CD4-positive, alpha-beta T cell treated with Interleukin-4 for 1 hour (primary cell): ENCODE results near the gene TPT1.
A peak's percentile ranks its signal among the peaks of the same experiment; 100 is the strongest.
"Not testable (repeated sequence)": the region's sequence is repeated elsewhere in the genome, so short reads cannot be mapped to it uniquely, and the experiment has no call there.

Experiments
- DNase-seq, 2 donors: peaks; one replicate each; pipeline ENCODE4 v3.0.0-alpha.2; 2020 to 2022

The TPT1 gene

DNA sequence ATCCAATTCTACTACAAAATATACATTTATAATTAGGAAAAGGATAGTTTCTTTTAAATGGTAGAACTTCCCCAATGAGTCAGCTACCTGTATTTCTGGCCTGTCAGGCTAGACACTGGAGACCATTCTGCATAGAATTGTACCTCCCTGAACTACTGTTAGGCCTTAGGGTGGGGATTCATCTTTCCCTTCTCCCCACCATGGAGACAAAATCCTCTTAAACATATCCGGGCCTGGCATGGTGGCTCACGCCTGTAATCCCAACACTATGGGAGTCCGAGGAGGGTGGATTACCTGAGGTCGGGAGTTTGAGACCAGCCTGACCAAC, 24.5 kb upstream of the TPT1 start:
- no peak for DNase-seq

DNA sequence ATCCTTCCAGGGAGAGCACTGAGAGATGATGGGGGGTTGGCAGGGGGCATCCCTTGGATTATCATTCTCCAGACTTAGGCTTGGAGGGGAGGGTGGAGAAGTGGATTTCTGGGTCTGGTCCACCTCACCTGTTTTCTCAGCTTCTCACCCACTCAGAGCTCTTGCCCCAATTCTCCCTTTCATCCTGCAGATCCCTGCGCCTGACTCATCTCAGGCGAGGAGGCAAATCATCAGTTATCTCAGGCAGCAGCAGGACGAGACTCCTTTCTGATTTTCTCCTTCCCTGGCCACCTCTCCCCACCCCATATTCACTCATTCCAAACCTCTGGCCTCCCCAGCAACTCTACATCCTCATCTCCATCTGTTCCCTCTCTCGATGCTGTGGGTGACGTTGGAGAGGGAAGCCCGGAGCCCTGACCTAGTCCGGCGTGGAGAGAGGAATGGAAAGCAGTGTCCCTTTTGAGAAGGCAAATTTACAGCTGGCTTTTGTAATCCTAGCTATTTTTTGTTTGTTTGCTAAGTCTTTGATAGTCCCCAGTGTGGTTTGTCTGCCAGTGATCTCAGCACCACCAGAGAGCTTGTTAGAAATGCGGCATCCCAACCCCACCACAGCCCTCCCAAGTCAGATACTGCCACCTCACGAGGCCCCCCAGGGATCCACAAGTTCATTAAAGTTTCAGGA, 24.0 kb upstream of the TPT1 start:
- DNase-seq: no peak

DNA sequence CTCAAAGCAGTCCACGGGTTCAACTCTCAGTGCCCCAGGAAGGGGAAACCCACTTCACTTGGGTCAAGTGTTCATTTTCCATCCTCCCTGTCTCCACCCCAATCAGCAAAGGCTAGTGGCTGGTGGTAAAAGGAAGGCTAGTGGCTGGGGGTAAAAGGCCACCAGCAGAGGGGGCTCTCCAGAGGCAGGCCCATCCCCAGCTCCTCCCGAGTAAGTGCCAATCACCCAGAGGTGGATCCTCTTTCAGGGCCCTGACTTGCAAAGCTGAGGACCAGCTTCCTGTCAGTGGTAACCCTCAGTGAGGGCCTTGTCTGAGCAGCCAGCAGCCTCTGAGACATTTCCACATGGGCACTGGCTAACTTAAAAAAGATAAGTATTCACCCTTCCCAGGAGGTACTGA, 22.0 kb upstream of the TPT1 start:
- no peak for DNase-seq

DNA sequence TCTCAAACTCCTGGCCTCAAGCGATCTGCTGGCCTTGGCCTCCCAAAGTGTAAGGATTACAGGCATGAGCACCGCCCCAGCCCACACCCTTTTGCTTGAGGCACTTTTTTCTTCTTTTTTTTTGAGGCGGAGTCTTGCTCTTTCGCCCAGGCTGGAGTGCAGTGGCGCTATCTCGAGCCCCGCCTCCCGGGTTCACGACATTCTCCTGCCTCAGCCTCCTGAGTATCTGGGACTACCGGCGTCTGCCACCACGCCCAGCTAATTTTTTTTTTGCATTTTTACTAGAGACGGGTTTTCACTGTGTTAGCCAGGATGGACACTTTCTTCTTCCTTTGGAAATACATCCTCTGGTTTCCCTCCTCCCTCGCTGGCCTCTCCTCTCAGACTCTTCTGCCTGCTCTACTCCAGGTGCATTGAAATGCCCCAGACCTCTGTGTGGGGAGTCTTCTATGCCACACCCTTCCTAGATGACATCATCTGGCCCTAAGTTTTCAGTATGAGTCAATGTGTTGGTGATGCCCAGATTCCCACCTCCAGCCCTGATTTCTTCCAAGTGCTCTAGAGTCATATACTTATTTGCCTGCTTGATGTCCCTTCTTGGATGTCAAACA, 20.7 kb upstream of the TPT1 start:
- no peak for DNase-seq

- DNase-seq: no peak
Observed at GRCh38 chr13:45356966-45357672, 16.1 kb upstream of the TPT1 start.

DNA sequence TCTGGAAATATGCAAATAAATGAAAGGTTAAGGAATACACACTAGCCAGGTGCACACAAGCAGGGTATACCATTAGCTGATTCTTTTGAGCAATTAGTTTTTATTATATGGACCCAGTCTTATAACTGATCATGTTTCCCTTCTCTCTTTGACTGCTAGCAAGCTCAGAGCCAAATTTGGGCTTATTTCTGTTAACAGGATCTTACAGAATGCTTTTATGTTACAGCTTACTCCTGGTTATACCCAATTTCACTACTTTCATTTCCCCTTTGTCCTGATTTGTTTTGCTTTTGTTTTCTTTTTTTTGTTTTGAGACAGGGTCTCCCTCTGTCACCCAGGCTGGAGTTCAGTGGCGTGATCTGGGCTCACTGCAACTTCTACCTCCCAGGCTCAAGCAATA, 12.9 kb upstream of the TPT1 start:
- DNase-seq: no peak

- DNase-seq: no peak
Observed at GRCh38 chr13:45352031-45352430, 11.0 kb upstream of the TPT1 start.

DNA sequence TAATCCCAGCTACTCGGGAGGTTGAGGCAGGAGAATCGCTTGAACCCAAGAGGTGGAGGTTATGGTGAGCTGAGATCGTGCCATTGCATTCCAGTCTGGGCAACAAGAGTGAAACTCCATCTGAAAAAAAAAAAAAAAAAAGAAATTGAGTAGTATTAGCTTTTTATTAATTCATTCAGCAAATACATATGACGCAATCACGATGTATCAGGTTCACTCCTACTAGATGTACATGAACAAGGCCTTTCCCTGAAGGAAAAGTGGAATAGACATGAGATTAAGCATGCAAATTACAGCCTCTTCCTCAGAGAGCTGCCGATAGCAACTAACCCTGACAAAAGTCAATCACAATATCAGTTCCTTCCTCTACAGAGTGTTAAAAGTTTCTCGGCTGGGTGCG, 9.2 kb upstream of the TPT1 start:
- no peak for DNase-seq

- DNase-seq: no peak
Observed at GRCh38 chr13:45349438-45349837, 8.5 kb upstream of the TPT1 start.

DNA sequence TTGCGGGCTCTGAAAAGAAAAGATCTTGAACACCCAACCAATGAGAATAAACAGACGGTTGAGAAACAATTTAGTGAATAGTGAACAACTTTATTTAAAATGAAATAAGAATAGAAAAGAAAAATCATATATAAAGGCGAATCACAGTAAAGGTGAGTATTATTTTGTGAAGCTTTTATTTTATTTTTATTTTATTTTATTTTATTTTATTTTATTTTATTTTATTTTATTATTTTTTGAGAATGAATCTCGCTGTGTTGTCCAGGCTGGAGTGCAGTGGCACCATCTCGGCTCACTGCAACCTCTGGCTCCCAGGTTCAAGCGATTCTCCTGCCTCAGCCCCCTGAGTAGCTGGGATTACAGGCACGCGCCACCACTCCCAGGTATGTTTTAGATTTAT, 3.1 kb upstream of the TPT1 start:
- DNase-seq: not testable (repeated sequence)

DNA sequence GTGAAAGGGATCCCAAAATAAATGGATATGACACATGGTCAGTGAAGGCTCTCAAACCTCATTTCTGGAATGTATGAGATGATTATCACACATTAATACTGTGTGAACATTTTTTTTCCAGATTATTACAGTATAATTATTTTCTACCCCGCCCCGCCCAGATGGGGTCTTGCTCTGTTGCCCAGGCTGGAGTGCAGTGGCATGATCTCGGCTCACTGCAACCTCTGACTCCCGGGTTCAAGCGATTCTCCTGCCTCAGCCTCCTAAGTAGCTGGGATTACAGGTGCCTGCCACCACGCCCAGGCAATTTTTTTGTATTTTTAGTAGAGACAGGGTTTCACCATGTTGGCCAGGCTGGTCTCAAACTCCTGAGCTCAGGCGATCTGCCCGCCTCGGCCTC, 2.1 kb upstream of the TPT1 start:
- not testable (repeated sequence) for DNase-seq

GRCh38 chr13:45342668-45343067, 1.7 kb upstream of the TPT1 start:
- DNase-seq: not testable (repeated sequence)

GRCh38 chr13:45341799-45342500, 967 bp upstream of the TPT1 start:
- peak; percentile 27 to 32 for DNase-seq

GRCh38 chr13:45340422-45341033, 455 bp downstream of the TPT1 start:
- DNase-seq: peak; percentile 84 to 86

DNA sequence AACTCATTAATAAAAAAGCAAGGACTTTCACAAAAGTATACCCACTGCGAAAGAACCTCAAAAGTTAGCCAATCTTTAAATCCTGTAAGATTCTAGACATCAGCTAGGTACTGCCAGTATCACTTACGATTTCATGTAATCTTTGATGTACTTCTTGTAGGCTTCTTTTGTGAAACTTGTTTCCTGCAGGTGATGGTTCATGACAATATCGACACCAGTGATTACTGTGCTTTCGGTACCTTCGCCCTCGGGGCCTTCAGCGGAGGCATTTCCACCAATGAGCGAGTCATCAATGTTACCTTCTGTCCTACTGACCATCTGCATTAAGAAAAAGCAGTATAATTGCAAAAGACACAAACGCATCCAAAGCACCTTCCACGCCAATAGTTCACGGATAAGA, 1.1 kb downstream of the TPT1 start:
- peak in 1 of 2 donors; percentile 44 for DNase-seq

DNA sequence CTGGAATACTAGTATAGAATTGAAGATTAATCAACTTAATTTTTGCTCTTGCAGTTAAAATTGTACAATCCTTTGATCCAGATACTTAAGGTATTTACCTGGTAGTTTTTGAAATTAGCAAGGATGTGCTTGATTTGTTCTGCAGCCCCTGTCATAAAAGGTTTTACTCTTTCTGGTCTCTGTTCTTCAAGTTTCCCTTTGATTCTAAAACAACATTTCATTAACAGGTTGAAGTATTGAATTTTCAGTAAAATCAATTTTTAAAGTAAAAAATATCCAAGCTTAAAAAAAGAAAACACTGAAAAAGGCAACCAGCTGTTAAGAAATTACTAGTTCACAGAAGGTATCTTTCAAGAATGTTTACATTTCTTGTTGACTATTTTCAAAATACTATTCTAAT, 1.6 kb downstream of the TPT1 start:
- no peak for DNase-seq

DNA sequence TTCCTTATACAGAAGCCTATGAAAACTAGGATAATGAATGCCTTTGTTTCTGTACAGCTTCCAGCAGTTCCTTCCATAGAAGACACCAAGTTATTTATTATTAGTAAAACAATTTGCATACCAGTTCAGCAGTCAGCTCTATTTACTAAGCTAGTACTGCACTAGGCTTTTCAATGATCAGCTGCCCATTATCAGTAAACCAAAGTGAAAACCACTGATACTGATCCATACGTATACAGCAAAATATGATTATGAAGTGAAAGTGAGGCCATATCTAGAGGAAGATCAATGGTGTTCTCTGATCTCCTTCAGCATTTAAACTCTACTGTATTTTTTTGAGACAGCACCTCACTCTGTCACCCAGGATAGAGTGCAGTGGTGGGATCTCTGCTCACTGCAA, 3.2 kb downstream of the TPT1 start:
- peak in 1 of 2 donors; percentile 34 for DNase-seq

DNA sequence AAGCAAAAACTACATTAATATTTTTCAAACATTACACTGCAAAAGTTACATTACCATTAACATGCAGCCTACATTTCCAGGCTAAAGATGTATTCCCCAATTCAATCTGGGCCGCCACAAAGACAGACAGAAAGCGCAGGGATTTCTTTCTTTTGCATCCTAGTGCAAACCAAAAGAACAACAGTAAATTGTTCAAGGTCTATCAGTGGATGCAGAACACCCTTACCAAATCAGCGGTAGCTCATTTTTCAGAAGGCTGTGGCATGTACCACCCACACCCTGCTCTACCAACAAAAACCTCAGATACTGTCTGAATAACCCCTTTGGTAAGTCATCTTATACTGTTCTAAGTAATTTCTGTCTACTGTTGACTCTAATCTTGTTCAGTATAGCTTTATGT, 3.6 kb downstream of the TPT1 start:
- DNase-seq: peak in 1 of 2 donors; percentile 25

DNA sequence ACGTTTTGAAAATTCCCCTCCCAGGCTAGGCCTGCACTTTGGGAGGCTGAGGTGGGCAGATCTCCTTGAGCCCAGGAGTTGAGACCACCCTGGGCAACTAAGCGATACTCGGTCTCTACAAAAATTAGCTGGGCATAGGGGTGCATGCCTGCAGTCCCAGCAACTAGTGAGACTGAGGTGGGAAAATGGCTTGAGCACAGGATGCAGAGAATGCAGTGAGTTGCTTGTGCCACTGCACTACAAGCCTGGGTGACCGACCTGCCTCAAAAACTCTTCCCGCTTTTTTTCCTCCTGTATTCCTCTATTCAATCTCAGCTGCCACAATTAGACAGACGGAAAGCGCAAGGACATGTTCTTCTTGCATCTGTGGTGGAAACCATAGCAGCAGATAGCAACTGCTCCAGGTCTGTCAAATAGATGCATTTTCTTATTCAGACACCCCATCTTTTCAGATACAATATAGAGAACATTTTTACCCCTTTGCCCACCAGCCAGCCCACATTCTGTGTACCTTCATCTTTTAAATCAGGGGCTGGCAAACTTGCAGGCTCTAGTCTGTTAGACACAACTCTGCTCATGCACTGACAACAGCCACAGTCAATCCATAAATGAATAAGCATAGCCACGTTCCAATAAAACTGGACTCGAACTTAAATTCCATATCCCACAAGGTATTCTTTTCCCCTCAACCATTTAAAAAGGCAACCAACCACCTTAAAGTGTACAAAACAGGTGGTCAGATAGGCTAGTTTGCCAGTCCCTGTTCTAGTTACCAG, 4.8 kb downstream of the TPT1 start:
- peak in 1 of 2 donors; percentile 33 for DNase-seq

DNA sequence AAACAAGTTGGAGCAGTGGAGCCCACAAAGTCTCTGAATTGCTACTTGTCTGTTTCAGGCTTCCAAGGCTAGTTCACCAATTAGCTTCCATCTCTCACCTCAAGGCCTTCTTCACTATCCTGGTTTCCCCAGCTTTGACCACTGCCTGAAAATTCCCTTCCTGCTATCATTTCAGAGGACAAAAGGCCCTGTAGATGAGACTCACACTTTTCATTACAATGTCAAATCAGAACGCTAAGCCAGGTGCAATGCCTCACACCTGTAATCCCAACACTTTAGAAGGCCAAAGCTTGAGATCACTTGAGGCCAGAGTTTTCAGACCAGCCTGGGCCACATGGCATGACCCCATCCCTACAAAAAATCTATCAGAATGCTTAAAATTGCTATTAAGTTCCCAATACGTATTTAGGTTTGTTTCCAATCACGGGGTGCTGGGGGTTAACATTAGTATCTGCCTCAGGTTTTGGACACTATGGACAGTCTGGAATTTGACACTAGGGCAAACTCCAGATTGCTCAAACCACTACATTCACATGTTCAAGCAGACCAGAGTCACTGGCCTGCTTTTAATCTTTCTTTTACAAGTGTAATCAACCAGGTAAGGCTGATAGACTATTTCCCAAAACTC, 5.5 kb downstream of the TPT1 start:
- peak in 1 of 2 donors; percentile 22 for DNase-seq

DNA sequence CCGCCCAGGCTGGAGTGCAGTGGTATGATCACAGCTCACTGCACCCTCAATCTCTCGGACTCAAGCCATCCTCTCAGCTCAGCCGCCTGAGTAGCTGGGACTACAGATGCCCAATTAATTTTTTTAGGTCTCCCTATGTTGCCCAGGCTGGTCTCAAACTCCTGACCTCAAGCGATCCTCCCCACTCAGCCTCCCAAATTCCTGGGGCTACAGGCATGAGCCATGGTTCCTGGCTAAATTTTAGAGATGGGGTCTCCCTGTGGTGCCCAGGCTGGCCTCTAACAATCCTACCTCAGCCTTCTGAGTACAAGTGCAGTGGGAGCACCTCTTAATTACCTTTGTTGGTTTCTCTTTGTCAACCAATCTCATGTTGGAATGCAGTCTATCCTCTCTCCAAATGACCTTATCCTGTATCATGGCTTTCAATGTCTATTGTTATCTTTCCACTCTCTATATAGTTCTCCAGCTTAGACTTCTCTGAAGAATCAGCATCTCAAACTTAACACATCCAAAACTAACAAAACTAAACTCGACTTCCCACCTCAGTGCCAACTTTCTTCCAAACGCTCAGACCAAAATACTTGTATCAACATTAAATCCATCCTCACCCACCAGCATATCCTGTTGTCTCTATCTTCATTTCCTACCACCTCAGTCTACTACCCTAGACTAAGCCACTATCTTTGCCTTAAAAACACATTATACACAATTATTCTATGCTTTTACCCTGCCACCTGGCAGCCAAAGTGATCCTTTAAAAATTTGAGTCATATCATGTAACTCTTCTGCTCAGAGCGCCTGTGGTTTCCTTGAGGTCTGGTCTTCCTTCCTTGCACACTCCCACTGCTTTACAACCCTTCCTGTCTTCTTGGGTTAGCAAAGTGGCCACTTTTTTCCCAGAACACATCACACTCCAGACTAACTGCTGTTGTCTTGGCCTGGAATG, 6.7 kb downstream of the TPT1 start:
- peak; percentile 24 to 65 for DNase-seq
